ENCODE results near the gene SIRPB2. TPM values are rescaled to one million over a fixed set of nuclear protein-coding genes. Genes with fewer than 3 reads are reported as not detected.
"Not testable (repeated sequence)": the region's sequence is repeated elsewhere in the genome, so short reads cannot be mapped to it uniquely, and the experiment has no call there.

SIRPB2 gene
- total RNA-seq, 2 donors from 2014 or later: not detected

DNA sequence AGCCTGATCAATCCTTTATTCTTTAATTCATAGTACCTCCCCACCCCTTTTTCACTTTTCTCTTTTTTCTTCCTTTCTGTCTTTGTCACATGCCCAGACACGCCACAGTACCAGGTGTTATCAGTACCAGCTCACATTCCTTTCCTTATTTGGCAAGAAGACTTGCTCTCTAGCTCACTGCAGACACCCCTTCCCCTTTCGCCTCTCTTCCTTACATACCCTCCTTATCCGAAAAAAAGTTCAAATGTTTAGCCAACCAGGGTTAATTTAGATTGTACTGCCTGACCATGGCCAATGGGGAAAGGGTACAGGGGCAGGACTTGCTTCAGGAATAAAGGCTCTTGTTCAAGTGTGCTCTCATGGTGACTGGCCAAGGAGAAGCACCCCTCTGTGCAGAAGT lies 9.3 kb upstream of the SIRPB2 start:
- WGBS, 2 experiments (ENCODE audit: insufficient coverage in 1 of 2, insufficient read length in 1 of 2): 64 to 86% methylated on average over 1 to 3 of the region's 3 CpGs
- no peak overlapping the region for H3K4me3 Mint-ChIP-seq
- H3K9me3 Mint-ChIP-seq: peaks cover 12% of the 10 kb centered on the region
- H3K9me3 ChIP-seq (ENCODE audit: control insufficient read depth, low read length): peaks cover 26% of the 10 kb centered on the region
- peaks cover 9% of the 10 kb centered on the region for H3K4me1 Mint-ChIP-seq
- peak overlapping the region; percentile 7 for H3K4me3 ChIP-seq (ENCODE audit: low read length)
- no peaks in the 10 kb centered on the region for H3K4me1 ChIP-seq (ENCODE audit: control insufficient read depth, insufficient read depth, low read length)
- no peaks in the 10 kb centered on the region for H3K36me3 Mint-ChIP-seq (ENCODE audit: low read depth)
- H3K27me3 ChIP-seq (ENCODE audit: control insufficient read depth, insufficient read depth, low read length, poor library complexity, severe bottlenecking): no peaks in the 10 kb centered on the region
- TF ChIP-seq, protein P1, sequence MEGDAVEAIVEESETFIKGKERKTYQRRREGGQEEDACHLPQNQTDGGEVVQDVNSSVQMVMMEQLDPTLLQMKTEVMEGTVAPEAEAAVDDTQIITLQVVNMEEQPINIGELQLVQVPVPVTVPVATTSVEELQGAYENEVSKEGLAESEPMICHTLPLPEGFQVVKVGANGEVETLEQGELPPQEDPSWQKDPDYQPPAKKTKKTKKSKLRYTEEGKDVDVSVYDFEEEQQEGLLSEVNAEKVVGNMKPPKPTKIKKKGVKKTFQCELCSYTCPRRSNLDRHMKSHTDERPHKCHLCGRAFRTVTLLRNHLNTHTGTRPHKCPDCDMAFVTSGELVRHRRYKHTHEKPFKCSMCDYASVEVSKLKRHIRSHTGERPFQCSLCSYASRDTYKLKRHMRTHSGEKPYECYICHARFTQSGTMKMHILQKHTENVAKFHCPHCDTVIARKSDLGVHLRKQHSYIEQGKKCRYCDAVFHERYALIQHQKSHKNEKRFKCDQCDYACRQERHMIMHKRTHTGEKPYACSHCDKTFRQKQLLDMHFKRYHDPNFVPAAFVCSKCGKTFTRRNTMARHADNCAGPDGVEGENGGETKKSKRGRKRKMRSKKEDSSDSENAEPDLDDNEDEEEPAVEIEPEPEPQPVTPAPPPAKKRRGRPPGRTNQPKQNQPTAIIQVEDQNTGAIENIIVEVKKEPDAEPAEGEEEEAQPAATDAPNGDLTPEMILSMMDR (conservative IDR thresholded peaks at IDR 0.05): no peak
- H3K27me3 Mint-ChIP-seq (ENCODE audit: insufficient read depth): peaks cover 15% of the 10 kb centered on the region
- no peak overlapping the region for H3K27ac ChIP-seq (ENCODE audit: low read depth, low read length)
- peak overlapping the region; percentile 56 for H3K27ac Mint-ChIP-seq
- DNase-seq: peak; percentile 67
- no peak overlapping the region for H3K9ac ChIP-seq (ENCODE audit: extremely low read depth, low read length, poor library complexity, severe bottlenecking)
- H3K36me3 ChIP-seq (ENCODE audit: control insufficient read depth, insufficient read depth, low read length): no peaks in the 10 kb centered on the region

DNA sequence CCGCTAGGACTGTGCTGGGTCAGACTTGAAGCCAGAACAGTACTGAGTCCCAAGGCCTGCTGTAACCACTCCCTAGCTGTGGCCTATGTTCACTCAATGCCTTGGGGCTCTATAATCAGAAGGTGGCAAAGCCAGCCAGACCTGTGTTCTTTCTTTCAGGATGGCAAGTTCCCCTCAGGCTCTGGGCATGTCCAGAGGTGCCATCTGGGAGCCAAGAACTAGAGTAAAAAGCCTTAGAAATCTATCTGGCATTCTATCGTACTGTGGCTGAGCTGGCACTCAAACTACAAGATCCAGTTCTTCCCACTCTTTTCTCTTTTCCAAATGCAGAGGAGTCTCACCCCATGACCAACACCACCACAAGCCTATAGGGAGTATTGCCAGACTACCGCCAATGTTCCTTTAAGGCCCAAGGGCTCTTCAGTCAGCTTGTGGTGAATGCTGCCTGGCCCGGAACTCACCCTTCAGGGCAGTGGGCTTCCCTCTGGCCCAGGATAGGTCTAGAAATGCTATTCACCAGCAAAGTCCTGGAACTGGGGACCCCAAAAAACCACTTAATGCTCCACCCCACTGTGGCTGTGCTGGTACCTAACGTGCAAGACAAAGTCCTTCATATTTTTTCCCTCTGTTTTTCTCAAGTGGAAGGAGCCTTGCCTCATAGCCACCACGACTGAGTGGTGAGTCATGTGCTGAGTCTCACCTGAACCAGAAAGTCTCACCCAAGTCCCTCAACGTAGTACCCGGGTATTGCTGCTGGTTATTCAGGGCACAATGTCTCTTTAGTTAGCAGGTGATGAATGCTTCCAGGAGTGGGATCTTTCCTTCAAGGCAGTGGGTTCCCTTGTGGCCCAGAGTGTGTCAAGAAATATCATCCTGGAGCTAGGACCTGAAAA lies 8.6 kb upstream of the SIRPB2 start:
- Histone ChIP-seq H3K36me3 (ENCODE audit: control insufficient read depth, insufficient read depth, low read length) (no peaks in the 10 kb centered on the region), H3K4me1 (ENCODE audit: control insufficient read depth, insufficient read depth, low read length) (no peaks in the 10 kb centered on the region), H3K27ac (ENCODE audit: low read depth, low read length) (no peak overlapping the region), H3K27me3 (ENCODE audit: control insufficient read depth, insufficient read depth, low read length, poor library complexity, severe bottlenecking) (no peaks in the 10 kb centered on the region), H3K4me3 (ENCODE audit: low read length) (no peak overlapping the region), H3K9ac (ENCODE audit: extremely low read depth, low read length, poor library complexity, severe bottlenecking) (no peak overlapping the region), H3K9me3 (ENCODE audit: control insufficient read depth, low read length) (peaks cover 26% of the 10 kb centered on the region)
- H3K4me1 Mint-ChIP-seq: peaks cover 9% of the 10 kb centered on the region
- H3K4me3 Mint-ChIP-seq: no peak overlapping the region
- no peaks in the 10 kb centered on the region for H3K36me3 Mint-ChIP-seq (ENCODE audit: low read depth)
- TF ChIP-seq, protein P1 (conservative IDR thresholded peaks at IDR 0.05): no peak
- H3K27ac Mint-ChIP-seq: peak overlapping the region; percentile 56
- H3K27me3 Mint-ChIP-seq (ENCODE audit: insufficient read depth): peaks cover 14% of the 10 kb centered on the region
- 94 to 96% methylated on average over 7 to 8 of the region's 8 CpGs for WGBS, 2 experiments (ENCODE audit: insufficient coverage in 1 of 2, insufficient read length in 1 of 2)
- H3K9me3 Mint-ChIP-seq: peaks cover 12% of the 10 kb centered on the region
- no peak for DNase-seq

DNA sequence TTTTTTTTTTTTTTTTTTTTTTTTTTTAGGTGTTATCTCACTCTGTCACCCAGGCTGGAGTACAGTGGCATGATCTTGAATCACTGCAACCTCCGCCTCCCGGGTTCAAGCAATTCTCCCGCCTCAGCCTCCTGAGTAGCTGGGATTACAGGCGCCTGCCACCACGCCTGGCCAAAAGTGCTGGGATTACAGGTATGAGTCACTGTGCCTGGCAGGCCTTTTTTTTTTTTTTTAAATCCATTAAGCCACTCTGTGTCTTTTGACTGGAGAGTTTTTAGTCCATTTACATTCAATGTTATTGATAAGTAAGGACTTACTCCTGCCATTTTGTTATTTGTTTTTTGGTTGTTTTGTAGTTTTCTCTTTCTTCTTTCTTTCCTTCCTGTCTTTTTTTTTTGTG lies 6.2 kb upstream of the SIRPB2 start:
- H3K36me3 ChIP-seq (ENCODE audit: control insufficient read depth, insufficient read depth, low read length); H3K4me3 ChIP-seq (ENCODE audit: low read length); H3K9me3 Mint-ChIP-seq; H3K27me3 ChIP-seq (ENCODE audit: control insufficient read depth, insufficient read depth, low read length, poor library complexity, severe bottlenecking); H3K36me3 Mint-ChIP-seq (ENCODE audit: low read depth); H3K27ac ChIP-seq (ENCODE audit: low read depth, low read length); H3K4me1 Mint-ChIP-seq; H3K27ac Mint-ChIP-seq; H3K9ac ChIP-seq (ENCODE audit: extremely low read depth, low read length, poor library complexity, severe bottlenecking); H3K4me3 Mint-ChIP-seq; H3K4me1 ChIP-seq (ENCODE audit: control insufficient read depth, insufficient read depth, low read length); DNase-seq: not testable (repeated sequence)
- 95 to 100% methylated on average over 3 to 5 of the region's 5 CpGs for WGBS, 2 experiments (ENCODE audit: insufficient coverage in 1 of 2, insufficient read length in 1 of 2)
- H3K9me3 ChIP-seq (ENCODE audit: control insufficient read depth, low read length): peaks cover 23% of the 10 kb centered on the region
- peaks cover 17% of the 10 kb centered on the region for H3K27me3 Mint-ChIP-seq (ENCODE audit: insufficient read depth)
